DOHH2 (cell line): ENCODE data around the gene CDC42SE2.

Experiments used
- H3F3A ChIP-seq: fragments of 200-600 bp; sonication (generic), shearing (Covaris generic); 2 replicates; pipeline ENCODE4 v1.6.0; 2016; ENCODE audit warnings: antibody characterized with exemption, mild to moderate bottlenecking; ENCODE audit not compliant: control insufficient read depth, insufficient read depth
- H3K27ac ChIP-seq: fragments of 200-600 bp; sonication (generic); 2 replicates; pipeline ENCODE4 v1.5.1; 2014; ENCODE audit warnings: low read depth, mild to moderate bottlenecking, low read length, moderate library complexity
- H3K27me3 ChIP-seq: fragments of 200-600 bp; sonication (generic); 2 replicates; pipeline ENCODE4 v1.6.1; 2014; ENCODE audit warnings: mild to moderate bottlenecking, low read length, mixed read lengths; ENCODE audit not compliant: control insufficient read depth
- H3K36me3 ChIP-seq: fragments of 200-600 bp; sonication (generic); 2 replicates; pipeline ENCODE4 v1.6.1; 2014; ENCODE audit warnings: mild to moderate bottlenecking, low read length, moderate library complexity, mixed read lengths; ENCODE audit not compliant: control insufficient read depth
- H3K4me1 ChIP-seq: fragments of 200-600 bp; sonication (generic); 2 replicates; pipeline ENCODE4 v1.6.1; 2014; ENCODE audit warnings: mild to moderate bottlenecking, low read length, mixed read lengths; ENCODE audit not compliant: control insufficient read depth
- H3K4me2 ChIP-seq: fragments of 200-600 bp; sonication (generic); 2 replicates; pipeline ENCODE4 v1.6.0; 2014; ENCODE audit warnings: mild to moderate bottlenecking, low read length, moderate library complexity
- H3K4me3 ChIP-seq: fragments of 200-600 bp; sonication (generic); 2 replicates; pipeline ENCODE4 v1.5.1; 2014; ENCODE audit warnings: mild to moderate bottlenecking, low read length, mixed read lengths
- H3K79me2 ChIP-seq: fragments of 200-600 bp; sonication (generic); 2 replicates; pipeline ENCODE4 v1.6.1; 2014; ENCODE audit warnings: mild to moderate bottlenecking, low read length, mixed read lengths; ENCODE audit not compliant: control insufficient read depth
- H3K9me2 ChIP-seq: fragments of 200-600 bp; sonication (generic); replicated peaks from 2 replicates; pipeline ENCODE4 v1.6.1; 2014; ENCODE audit warnings: mild to moderate bottlenecking, low read length, mixed read lengths; ENCODE audit not compliant: control insufficient read depth
- H3K9me3 ChIP-seq: fragments of 200-600 bp; sonication (generic); 2 replicates; pipeline ENCODE4 v1.6.1; 2014; ENCODE audit warnings: antibody characterized with exemption, low read length, mixed read lengths; ENCODE audit not compliant: control insufficient read depth, insufficient read depth
- H4K20me1 ChIP-seq: fragments of 200-600 bp; sonication (generic); 2 replicates; pipeline ENCODE4 v1.6.0; 2014; ENCODE audit warnings: low read depth, mild to moderate bottlenecking, antibody characterized with exemption, low read length, moderate library complexity; ENCODE audit not compliant: control insufficient read depth, insufficient read depth
- EZH2phosphoT487 ChIP-seq: fragments of 200-600 bp; sonication (generic); IDR thresholded peaks from 2 replicates; pipeline ENCODE4 v1.6.1; 2017; ENCODE audit warnings: borderline replicate concordance, mild to moderate bottlenecking, antibody characterized with exemption, low read length, moderate library complexity, mixed read lengths
- TF ChIP-seq, protein P1 (sequence below): fragments of 200-600 bp; sonication (generic); IDR thresholded peaks from one replicate; pipeline ENCODE4 v1.5.1; 2014; ENCODE audit warnings: antibody characterized with exemption, mild to moderate bottlenecking, low read depth, low read length; ENCODE audit not compliant: poor library complexity, severe bottlenecking

The CDC42SE2 gene

GRCh38 chr5:131221888-131222287, 42.0 kb upstream of the CDC42SE2 start:
- Histone ChIP-seq H3K4me3 (no peak overlapping the region), H4K20me1 (no peaks in the 10 kb centered on the region), H3K27ac (no peak overlapping the region), H3K27me3 (no peaks in the 10 kb centered on the region), H3K36me3 (peaks cover 24% of the 10 kb centered on the region), H3K4me2 (no peak overlapping the region), H3K79me2 (peaks cover 9% of the 10 kb centered on the region; the same call in 1 of the 2 replicates), H3K4me1 (peaks cover 13% of the 10 kb centered on the region), H3F3A (no peaks in the 10 kb centered on the region), H3K9me3 (no peaks in the 10 kb centered on the region), H3K9me2 (no peaks in the 10 kb centered on the region)
- TF ChIP-seq EZH2phosphoT487 = no peak
- TF ChIP-seq, protein P1, sequence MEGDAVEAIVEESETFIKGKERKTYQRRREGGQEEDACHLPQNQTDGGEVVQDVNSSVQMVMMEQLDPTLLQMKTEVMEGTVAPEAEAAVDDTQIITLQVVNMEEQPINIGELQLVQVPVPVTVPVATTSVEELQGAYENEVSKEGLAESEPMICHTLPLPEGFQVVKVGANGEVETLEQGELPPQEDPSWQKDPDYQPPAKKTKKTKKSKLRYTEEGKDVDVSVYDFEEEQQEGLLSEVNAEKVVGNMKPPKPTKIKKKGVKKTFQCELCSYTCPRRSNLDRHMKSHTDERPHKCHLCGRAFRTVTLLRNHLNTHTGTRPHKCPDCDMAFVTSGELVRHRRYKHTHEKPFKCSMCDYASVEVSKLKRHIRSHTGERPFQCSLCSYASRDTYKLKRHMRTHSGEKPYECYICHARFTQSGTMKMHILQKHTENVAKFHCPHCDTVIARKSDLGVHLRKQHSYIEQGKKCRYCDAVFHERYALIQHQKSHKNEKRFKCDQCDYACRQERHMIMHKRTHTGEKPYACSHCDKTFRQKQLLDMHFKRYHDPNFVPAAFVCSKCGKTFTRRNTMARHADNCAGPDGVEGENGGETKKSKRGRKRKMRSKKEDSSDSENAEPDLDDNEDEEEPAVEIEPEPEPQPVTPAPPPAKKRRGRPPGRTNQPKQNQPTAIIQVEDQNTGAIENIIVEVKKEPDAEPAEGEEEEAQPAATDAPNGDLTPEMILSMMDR = no peak

- Histone ChIP-seq H3K4me1 (peaks cover 13% of the 10 kb centered on the region), H3K4me2 (no peak overlapping the region), H3K27me3 (no peaks in the 10 kb centered on the region), H4K20me1 (no peaks in the 10 kb centered on the region), H3K79me2 (peaks cover 9% of the 10 kb centered on the region; the same call in 1 of the 2 replicates), H3K36me3 (peaks cover 24% of the 10 kb centered on the region), H3F3A (no peaks in the 10 kb centered on the region), H3K4me3 (no peak overlapping the region), H3K9me3 (no peaks in the 10 kb centered on the region), H3K9me2 (no peaks in the 10 kb centered on the region), H3K27ac (no peak overlapping the region)
- TF ChIP-seq EZH2phosphoT487 = no peak
- TF ChIP-seq, protein P1 = no peak
These were observed 41.1 kb upstream of the CDC42SE2 start for GRCh38 chr5:131222731-131223130.

DNA sequence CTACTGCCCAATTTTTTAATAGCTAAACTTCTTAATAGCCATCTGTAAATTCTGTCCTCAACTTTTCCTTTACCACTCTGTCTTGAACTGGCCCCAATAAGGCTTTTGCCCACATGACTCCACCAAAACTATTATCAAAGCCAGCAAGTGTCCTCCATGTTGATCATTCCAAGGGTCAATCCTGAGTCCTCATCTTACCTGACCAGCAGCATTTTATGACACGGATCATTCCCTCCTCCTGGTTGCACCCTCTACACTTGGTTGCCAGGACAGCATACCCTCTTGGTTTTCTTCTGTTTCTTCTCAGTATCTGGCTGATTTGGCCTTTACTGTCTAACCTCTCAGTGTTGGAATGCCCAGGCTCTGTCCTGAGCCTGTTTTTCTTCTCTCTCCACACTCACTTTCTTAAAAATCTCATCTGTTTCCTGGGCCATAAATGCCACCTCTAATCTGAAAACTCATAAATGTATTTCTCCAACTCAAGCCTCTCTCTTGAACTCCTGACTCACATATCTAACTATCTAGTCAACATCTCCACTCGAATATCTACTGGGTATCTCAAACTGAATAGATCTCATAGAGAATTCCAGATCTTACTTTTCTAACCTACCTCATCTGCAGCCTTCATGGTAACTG, 40.0 kb upstream of the CDC42SE2 start:
- H3K36me3 ChIP-seq = peaks cover 24% of the 10 kb centered on the region
- H3K27me3 ChIP-seq = no peaks in the 10 kb centered on the region
- TF ChIP-seq, protein P1 = no peak
- no peak for TF ChIP-seq EZH2phosphoT487
- no peak overlapping the region for H3K4me2 ChIP-seq
- H3K27ac ChIP-seq = no peak overlapping the region
- H3F3A ChIP-seq = no peaks in the 10 kb centered on the region
- no peaks in the 10 kb centered on the region for H3K9me3 ChIP-seq
- no peaks in the 10 kb centered on the region for H4K20me1 ChIP-seq
- no peaks in the 10 kb centered on the region for H3K9me2 ChIP-seq
- H3K4me3 ChIP-seq = no peak overlapping the region
- peaks cover 13% of the 10 kb centered on the region for H3K4me1 ChIP-seq
- H3K79me2 ChIP-seq = peaks cover under 1% of the 10 kb centered on the region; the same call in 1 of the 2 replicates
